AG04449 (cell line): Measurements from ENCODE around the gene MARF1.
"Not testable (repeated sequence)": the region's sequence is repeated elsewhere in the genome, so short reads cannot be mapped to it uniquely, and the experiment has no call there.

ENCODE experiments used
- CTCF ChIA-PET: fragments of 350-600 bp; formaldehyde crosslinking; extraction: SDS; loops from one replicate; lab custom pipeline; 2021; ENCODE audit warnings: antibody characterized with exemption; lab: Yijun Ruan, JAX
- POLR2A ChIA-PET: fragments of 400-600, 350-600 bp; formaldehyde crosslinking; extraction: SDS; loops from one replicate; lab custom pipeline; 2020; ENCODE audit warnings: antibody characterized with exemption, inconsistent platforms; lab: Yijun Ruan, JAX
- DNase-seq: peaks from one replicate; pipeline ENCODE4 v3.0.0-alpha.2; 2010; ENCODE audit warnings: low read depth, low spot score
- H3K4me3 ChIP-seq: 2 replicates; pipeline ENCODE4 v1.5.1; 2011; ENCODE audit warnings: low read depth, mild to moderate bottlenecking, control low read depth, low read length
- TF ChIP-seq, protein P1 (sequence below): IDR thresholded peaks from one replicate; pipeline ENCODE4 v1.5.1; 2011; ENCODE audit warnings: mild to moderate bottlenecking, moderate library complexity, low read length, control low read depth, inconsistent platforms; ENCODE audit not compliant: insufficient read depth; ENCODE audit errors: missing control alignments

Gene MARF1

DNA sequence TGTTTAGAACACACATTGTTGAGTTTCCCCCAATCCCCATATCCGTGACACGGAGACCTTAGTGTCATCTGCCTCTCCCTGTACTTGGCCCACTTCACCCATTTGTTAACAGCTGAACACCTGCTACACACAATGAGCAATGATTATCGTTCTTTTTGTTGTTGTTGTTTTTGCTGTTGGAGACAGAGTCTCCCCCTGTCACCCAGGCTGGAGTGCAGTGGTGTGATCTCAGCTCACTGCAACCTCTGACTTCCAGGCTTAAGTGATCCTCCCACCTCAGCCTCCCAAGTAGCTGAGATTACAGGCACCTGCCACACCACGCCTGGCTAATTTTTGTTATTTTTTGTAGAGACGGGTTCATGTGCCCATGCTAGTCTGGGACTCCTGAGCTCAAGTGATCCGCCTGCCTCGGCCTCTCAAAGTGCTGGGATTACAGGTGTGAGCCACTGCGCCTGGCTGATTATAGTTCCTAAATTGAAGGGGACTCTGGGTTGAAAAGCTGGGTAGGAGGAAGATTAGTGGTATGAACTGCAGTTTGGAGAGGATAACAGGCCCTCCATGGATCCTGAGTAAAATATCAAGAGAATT is 28.7 kb upstream of the MARF1 start:
- TF ChIP-seq, protein P1, sequence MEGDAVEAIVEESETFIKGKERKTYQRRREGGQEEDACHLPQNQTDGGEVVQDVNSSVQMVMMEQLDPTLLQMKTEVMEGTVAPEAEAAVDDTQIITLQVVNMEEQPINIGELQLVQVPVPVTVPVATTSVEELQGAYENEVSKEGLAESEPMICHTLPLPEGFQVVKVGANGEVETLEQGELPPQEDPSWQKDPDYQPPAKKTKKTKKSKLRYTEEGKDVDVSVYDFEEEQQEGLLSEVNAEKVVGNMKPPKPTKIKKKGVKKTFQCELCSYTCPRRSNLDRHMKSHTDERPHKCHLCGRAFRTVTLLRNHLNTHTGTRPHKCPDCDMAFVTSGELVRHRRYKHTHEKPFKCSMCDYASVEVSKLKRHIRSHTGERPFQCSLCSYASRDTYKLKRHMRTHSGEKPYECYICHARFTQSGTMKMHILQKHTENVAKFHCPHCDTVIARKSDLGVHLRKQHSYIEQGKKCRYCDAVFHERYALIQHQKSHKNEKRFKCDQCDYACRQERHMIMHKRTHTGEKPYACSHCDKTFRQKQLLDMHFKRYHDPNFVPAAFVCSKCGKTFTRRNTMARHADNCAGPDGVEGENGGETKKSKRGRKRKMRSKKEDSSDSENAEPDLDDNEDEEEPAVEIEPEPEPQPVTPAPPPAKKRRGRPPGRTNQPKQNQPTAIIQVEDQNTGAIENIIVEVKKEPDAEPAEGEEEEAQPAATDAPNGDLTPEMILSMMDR, result no peak
- no peak for DNase-seq
- H3K4me3 ChIP-seq, result no peak overlapping the region
- ChIA-PET POLR2A (no interaction called here), CTCF (interaction anchor here (1.3 to 2.0 kb wide), 2 partner anchors 11 kb away, joined by 5 to 6 read pairs; no protein-coding TSS in a partner anchor)

DNA sequence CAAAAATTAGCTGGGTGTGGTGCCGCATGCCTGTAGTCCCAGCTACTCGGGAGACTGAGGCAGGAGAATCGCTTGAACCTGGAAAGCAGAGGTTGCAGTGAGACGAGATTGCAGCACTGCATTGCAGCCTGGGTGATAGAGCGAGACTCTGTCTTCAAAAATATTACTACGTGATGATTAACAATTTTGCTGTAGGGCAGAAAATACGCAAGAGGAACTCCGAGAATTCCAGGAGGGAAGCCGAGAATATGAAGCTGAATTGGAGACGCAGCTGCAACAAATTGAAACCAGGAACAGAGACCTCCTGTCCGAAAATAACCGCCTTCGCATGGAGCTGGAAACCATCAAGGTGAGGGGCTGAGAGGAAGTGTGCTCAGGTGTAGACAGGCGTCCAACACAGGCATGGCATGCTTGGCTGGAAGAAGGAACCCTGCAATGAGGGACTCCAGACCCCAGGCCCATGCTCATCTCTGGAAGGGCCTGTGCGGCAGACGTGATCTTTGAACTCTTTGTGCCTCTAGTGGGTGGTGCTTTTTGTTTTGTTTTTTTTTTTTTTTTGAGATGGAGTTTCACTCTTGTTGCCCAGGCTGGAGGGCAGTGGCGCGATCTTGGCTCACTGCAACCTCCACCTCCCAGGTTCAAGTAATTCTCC is 24.3 kb upstream of the MARF1 start:
- ChIA-PET CTCF (interaction anchor here (1.2 kb wide), 1 partner anchor 9 kb away, joined by 3 read pairs; no protein-coding TSS in a partner anchor), POLR2A (no interaction called here)
- no peak overlapping the region for H3K4me3 ChIP-seq
- TF ChIP-seq, protein P1, result no peak
- no peak for DNase-seq

DNA sequence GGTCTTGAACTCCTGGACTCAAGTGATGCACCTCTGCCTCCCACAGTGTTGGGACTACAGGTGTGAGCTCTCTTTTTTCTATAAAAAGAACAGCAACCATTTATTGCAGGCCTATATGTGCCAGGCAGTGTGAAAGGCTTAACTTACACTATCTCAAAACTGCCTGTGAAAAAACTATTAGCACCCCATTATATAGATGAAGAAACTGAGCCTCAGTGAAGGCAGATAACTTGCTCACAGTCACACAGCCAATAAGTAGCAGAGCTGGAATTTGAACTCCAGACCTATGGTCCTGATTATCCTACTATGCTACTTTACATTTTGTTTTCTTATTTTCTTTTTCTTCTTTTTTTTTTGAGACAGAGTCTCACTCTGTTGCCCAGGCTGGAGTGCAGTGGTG is 22.2 kb upstream of the MARF1 start:
- H3K4me3 ChIP-seq, result no peak overlapping the region
- TF ChIP-seq, protein P1, result no peak
- ChIA-PET POLR2A (no interaction called here), CTCF (no interaction called here)
- DNase-seq, result no peak

DNA sequence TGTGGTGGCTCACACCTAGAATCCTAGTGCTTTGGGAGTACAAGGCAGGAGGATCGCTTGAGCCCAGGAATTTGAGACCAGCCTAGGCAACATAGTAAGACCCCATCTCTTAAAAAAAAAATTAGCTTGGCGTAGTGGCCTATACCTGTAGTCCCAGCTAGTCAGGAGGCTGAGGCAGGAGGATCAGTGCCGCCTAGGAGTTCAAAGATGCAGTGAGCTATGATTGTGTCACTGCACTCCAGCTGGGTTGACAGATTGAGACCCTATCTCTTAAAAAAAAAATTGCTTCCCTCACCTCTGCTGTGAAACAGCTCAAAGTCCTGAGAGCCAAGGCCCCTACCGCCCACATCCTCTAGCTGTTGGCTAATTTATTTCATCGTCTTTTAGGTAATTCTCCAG is 17.2 kb upstream of the MARF1 start:
- no peak overlapping the region for H3K4me3 ChIP-seq
- CTCF ChIA-PET, result interaction anchor here (1.4 kb wide), 1 partner anchor 12 kb away, joined by 6 read pairs; no protein-coding TSS in a partner anchor
- POLR2A ChIA-PET, result interaction anchor here (0.9 kb wide), 1 partner anchor 12 kb away, joined by 3 read pairs; no protein-coding TSS in a partner anchor
- TF ChIP-seq, protein P1, result no peak
- DNase-seq, result no peak

GRCh38 chr16:15658556-15658955 is 15.6 kb upstream of the MARF1 start:
- no peak for DNase-seq
- ChIA-PET CTCF (interaction anchor here (1.1 kb wide), 1 partner anchor 8 kb away, joined by 3 read pairs; no protein-coding TSS in a partner anchor), POLR2A (no interaction called here)
- TF ChIP-seq, protein P1, result no peak
- no peak overlapping the region for H3K4me3 ChIP-seq

GRCh38 chr16:15658149-15658548 is 15.2 kb upstream of the MARF1 start:
- TF ChIP-seq, protein P1, result no peak
- no peak for DNase-seq
- ChIA-PET CTCF (interaction anchor here (0.7 to 1.1 kb wide), 2 partner anchors 8 to 25 kb away, joined by 3 to 4 read pairs; no protein-coding TSS in a partner anchor), POLR2A (no interaction called here)
- H3K4me3 ChIP-seq, result no peak overlapping the region

GRCh38 chr16:15655561-15655960 is 12.6 kb upstream of the MARF1 start:
- CTCF ChIA-PET, DNase-seq, POLR2A ChIA-PET, H3K4me3 ChIP-seq: not testable (repeated sequence)
